Ovary (tissue), 3 donors: ENCODE data around the gene GPC6.

Experiments
- EP300 ChIP-seq: sonication (generic); formaldehyde crosslinking; IDR thresholded peaks from one replicate; pipeline ENCODE4 v1.6.1; 2017; ENCODE audit warnings: antibody characterized with exemption
- POLR2A ChIP-seq: fragments of 450-650 bp; IDR thresholded peaks from one replicate; pipeline ENCODE4 v1.6.1; 2017; ENCODE audit warnings: antibody characterized with exemption, mild to moderate bottlenecking, moderate library complexity
- TF ChIP-seq, protein P1 (sequence below), 3 donors: fragments of 450-650 bp in 2 of 3; fragments of 200-600 bp in 1 of 3; IDR thresholded peaks; one replicate each; pipeline versions ENCODE4 v1.5.1 to v1.8.0; 2016 to 2022; ENCODE audit warnings: antibody characterized with exemption in 3 of 3, mild to moderate bottlenecking in 1 of 3
- donor health status: DM: no; HTN: no; CAD: no.

GRCh38 chr13:94163535-94163934 is 936.9 kb downstream of the GPC6 start:
- TF ChIP-seq EP300 (no peak), POLR2A (no peak)
- TF ChIP-seq, protein P1, sequence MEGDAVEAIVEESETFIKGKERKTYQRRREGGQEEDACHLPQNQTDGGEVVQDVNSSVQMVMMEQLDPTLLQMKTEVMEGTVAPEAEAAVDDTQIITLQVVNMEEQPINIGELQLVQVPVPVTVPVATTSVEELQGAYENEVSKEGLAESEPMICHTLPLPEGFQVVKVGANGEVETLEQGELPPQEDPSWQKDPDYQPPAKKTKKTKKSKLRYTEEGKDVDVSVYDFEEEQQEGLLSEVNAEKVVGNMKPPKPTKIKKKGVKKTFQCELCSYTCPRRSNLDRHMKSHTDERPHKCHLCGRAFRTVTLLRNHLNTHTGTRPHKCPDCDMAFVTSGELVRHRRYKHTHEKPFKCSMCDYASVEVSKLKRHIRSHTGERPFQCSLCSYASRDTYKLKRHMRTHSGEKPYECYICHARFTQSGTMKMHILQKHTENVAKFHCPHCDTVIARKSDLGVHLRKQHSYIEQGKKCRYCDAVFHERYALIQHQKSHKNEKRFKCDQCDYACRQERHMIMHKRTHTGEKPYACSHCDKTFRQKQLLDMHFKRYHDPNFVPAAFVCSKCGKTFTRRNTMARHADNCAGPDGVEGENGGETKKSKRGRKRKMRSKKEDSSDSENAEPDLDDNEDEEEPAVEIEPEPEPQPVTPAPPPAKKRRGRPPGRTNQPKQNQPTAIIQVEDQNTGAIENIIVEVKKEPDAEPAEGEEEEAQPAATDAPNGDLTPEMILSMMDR (IDR thresholded peaks at IDR 0.05): no peak
